ENCODE results near the gene DOCK10.

- TF ChIP-seq CTCF (optimal IDR thresholded peaks at IDR 0.05 in 1 of 3, IDR thresholded peaks at IDR 0.05 in 1 of 3, conservative IDR thresholded peaks at IDR 0.05 in 1 of 3; ENCODE audit: extremely low read depth in 1 of 3, insufficient read depth in 2 of 3, low read length in 3 of 3): no peak
- no peak for TF ChIP-seq EZH2 (IDR thresholded peaks at IDR 0.05; ENCODE audit: low read length)
Measured at GRCh38 chr2:224904381-224904780, 137.9 kb downstream of the DOCK10 start.
